ELR (cell line): ENCODE measurements around the gene TRIM71.
"Not testable (repeated sequence)": the region's sequence is repeated elsewhere in the genome, so short reads cannot be mapped to it uniquely, and the experiment has no call there.

Experiments
- DNase-seq: peaks from one replicate; pipeline ENCODE4 v3.0.0-alpha.2; 2015; ENCODE audit warnings: low read depth

Gene TRIM71

GRCh38 chr3:32842987-32843386, 25.2 kb downstream of the TRIM71 start:
- no peak for DNase-seq

GRCh38 chr3:32843510-32844321, 25.9 kb downstream of the TRIM71 start:
- DNase-seq: no peak

GRCh38 chr3:32844322-32844654, 26.5 kb downstream of the TRIM71 start:
- no peak for DNase-seq

- DNase-seq: no peak
These were observed 27.1 kb downstream of the TRIM71 start for GRCh38 chr3:32844914-32845313.

- not testable (repeated sequence) for DNase-seq
These were observed 27.7 kb downstream of the TRIM71 start for GRCh38 chr3:32845546-32845945.

- DNase-seq: not testable (repeated sequence)
These were observed 29.2 kb downstream of the TRIM71 start for GRCh38 chr3:32847045-32847444.

GRCh38 chr3:32847528-32847927, 29.7 kb downstream of the TRIM71 start:
- DNase-seq: no peak

- DNase-seq: no peak
These were observed 30.4 kb downstream of the TRIM71 start for GRCh38 chr3:32848215-32848614.

- no peak for DNase-seq
These were observed 31.2 kb downstream of the TRIM71 start for GRCh38 chr3:32849046-32849445.

- DNase-seq: no peak
These were observed 32.4 kb downstream of the TRIM71 start for GRCh38 chr3:32850226-32850625.

GRCh38 chr3:32850636-32851035, 32.8 kb downstream of the TRIM71 start:
- DNase-seq: no peak

- DNase-seq: no peak
These were observed 34.3 kb downstream of the TRIM71 start for GRCh38 chr3:32852146-32852545.

GRCh38 chr3:32855350-32855953, 37.7 kb downstream of the TRIM71 start:
- no peak for DNase-seq

GRCh38 chr3:32856355-32856889, 38.6 kb downstream of the TRIM71 start:
- DNase-seq: no peak

GRCh38 chr3:32856901-32857507, 39.2 kb downstream of the TRIM71 start:
- DNase-seq: no peak

GRCh38 chr3:32857921-32858320, 40.1 kb downstream of the TRIM71 start:
- DNase-seq: no peak

- no peak for DNase-seq
These were observed 41.9 kb downstream of the TRIM71 start for GRCh38 chr3:32859604-32860237.

GRCh38 chr3:32860499-32860898, 42.7 kb downstream of the TRIM71 start:
- no peak for DNase-seq

- DNase-seq: no peak
These were observed 43.9 kb downstream of the TRIM71 start for GRCh38 chr3:32861681-32862080.

- no peak for DNase-seq
These were observed 44.6 kb downstream of the TRIM71 start for GRCh38 chr3:32862247-32862935.

- DNase-seq: no peak
These were observed 45.2 kb downstream of the TRIM71 start for GRCh38 chr3:32862936-32863487.

- peak; percentile 52 for DNase-seq
These were observed 47.6 kb downstream of the TRIM71 start for GRCh38 chr3:32865383-32865782.
